Gastrocnemius medialis (tissue), 4 donors: ENCODE results near the gene LDB3. TPM values are rescaled to one million over a fixed set of nuclear protein-coding genes. Genes with fewer than 3 reads are reported as not detected.

Experiments used
- ATAC-seq, 2 donors: fragments of 150-250 bp; one replicate each; pipeline ENCODE4 v1.9.1; 2016
- DNase-seq, 2 donors: peaks; one replicate each; pipeline ENCODE4 v3.0.0-alpha.2; 2019
- H3K27ac ChIP-seq, 4 donors: fragments of 200-600 bp; sonication (generic); 1 replicate in 1 of 4; 2 replicates in 3 of 4; pipeline ENCODE4 v1.5.1; 2016 to 2018; ENCODE audit warnings: mild to moderate bottlenecking in 2 of 4, moderate library complexity in 1 of 4
- H3K27me3 ChIP-seq, 3 donors: fragments of 200-600 bp; sonication (generic) in 2 of 3; 1 replicate in 1 of 3; 2 replicates in 2 of 3; pipeline versions ENCODE4 v1.5.1 to v1.6.0; 2016 to 2019; ENCODE audit warnings: mild to moderate bottlenecking in 1 of 3, moderate library complexity in 1 of 3
- H3K36me3 ChIP-seq, 2 donors: fragments of 200-600 bp; sonication (generic) in 1 of 2; one replicate each; pipeline ENCODE4 v1.5.1; 2017 to 2018
- H3K4me1 ChIP-seq, 2 donors: fragments of 200-600 bp; sonication (generic) in 1 of 2; one replicate each; pipeline ENCODE4 v1.5.1; 2016 to 2017; ENCODE audit warnings: mild to moderate bottlenecking in 2 of 2
- H3K4me3 ChIP-seq, 4 donors: fragments of 200-600 bp; sonication (generic) in 3 of 4; 1 replicate in 1 of 4; 2 replicates in 3 of 4; pipeline ENCODE4 v1.5.1; 2016 to 2019; ENCODE audit warnings: mild to moderate bottlenecking in 2 of 4
- H3K9me3 ChIP-seq, 3 donors: fragments of 200-600 bp; sonication (generic) in 2 of 3; 1 replicate in 1 of 3; 2 replicates in 2 of 3; pipeline ENCODE4 v1.5.1; 2016 to 2019
- CTCF ChIP-seq, 5 experiments: fragments of 450-650 bp in 3 of 5; fragments of 200-600 bp in 2 of 5; sonication (generic) in 2 of 5; IDR thresholded peaks in 4 of 5; conservative IDR thresholded peaks in 1 of 5; 1 replicate in 4 of 5; 2 replicates in 1 of 5; pipeline ENCODE4 v1.5.1; 2016 to 2019; ENCODE audit warnings: antibody characterized with exemption in 5 of 5, mild to moderate bottlenecking in 3 of 5, moderate library complexity in 3 of 5
- POLR2A ChIP-seq, 2 donors: fragments of 450-650 bp; IDR thresholded peaks; one replicate each; pipeline ENCODE4 v1.6.1; 2017; ENCODE audit warnings: antibody characterized with exemption in 2 of 2, mild to moderate bottlenecking in 2 of 2, moderate library complexity in 2 of 2
- in situ Hi-C, 4 donors: fragments of 200-750 bp; cut with MboI; loops; one replicate each; pipeline versions ENCODE4 v1.15.0 to v1.8.0; 2017; ENCODE audit warnings: low sequenced_read_pairs in 4 of 4
- intact Hi-C: fragments of 100-400 bp; cut with DNase I; formaldehyde crosslinking; loops from one replicate; pipeline ENCODE4 v1.15.1; 2023; ENCODE audit warnings: low total_unique reads
- total RNA-seq, 4 donors: library from RNA; depleted of rRNA; stranded (reverse); fragments of >200 nt; gene quantifications; one replicate each; pipeline versions ENCODE4 v1.1.0 to v1.2.3, GENCODE V29; 2016

LDB3 gene
- total RNA-seq, 4 donors from 2014 or later = 164 to 305 (median 227) TPM

DNA sequence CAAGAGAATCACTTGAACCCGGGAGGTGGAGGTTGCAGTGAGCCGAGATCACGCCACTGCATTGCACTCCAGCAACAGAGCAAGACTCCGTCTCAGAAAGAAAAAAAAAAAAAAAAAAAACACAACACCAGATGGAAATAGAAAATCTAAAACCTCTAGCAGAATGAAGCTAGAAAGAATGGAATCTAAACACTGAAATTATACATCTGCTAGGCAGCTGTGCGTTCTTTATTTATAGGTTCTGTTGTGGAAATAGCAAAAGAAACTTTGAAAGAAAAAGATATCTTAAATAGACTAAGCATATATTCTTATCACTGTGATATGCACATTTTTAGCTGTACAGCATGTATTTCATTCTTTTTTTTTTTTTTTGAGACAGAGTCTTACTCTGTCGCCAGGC, 105.2 kb downstream of the LDB3 start:
- no peak for ATAC-seq
- in situ Hi-C loops = no loop called here
- TF ChIP-seq POLR2A (IDR thresholded peaks at IDR 0.05) (no peak), CTCF (IDR thresholded peaks at IDR 0.05 in 4 of 5, conservative IDR thresholded peaks at IDR 0.05 in 1 of 5) (no peak)
- H3K4me3 ChIP-seq = no peak overlapping the region
- H3K4me1 ChIP-seq = peaks cover 36 to 51% of the 10 kb centered on the region in 2 donors
- no peaks in the 10 kb centered on the region for H3K9me3 ChIP-seq
- H3K27ac ChIP-seq = peak overlapping the region in 1 of 4 donors; percentile 70
- H3K36me3 ChIP-seq = no peaks in the 10 kb centered on the region
- DNase-seq = no peak
- no peaks in the 10 kb centered on the region for H3K27me3 ChIP-seq
- intact Hi-C loops = no loop called here

- Histone ChIP-seq H3K27me3 (no peaks in the 10 kb centered on the region), H3K4me1 (peaks cover 21 to 36% of the 10 kb centered on the region in 2 donors), H3K4me3 (no peak overlapping the region), H3K9me3 (no peaks in the 10 kb centered on the region), H3K36me3 (no peaks in the 10 kb centered on the region), H3K27ac (peak overlapping the region; percentile 46 to 70 (median 56))
- DNase-seq (no peak), ATAC-seq (peak; percentile 86 to 87)
- in situ Hi-C loops = no loop called here
- intact Hi-C loops = no loop called here
- no peak for TF ChIP-seq CTCF (IDR thresholded peaks at IDR 0.05 in 4 of 5, conservative IDR thresholded peaks at IDR 0.05 in 1 of 5)
- no peak for TF ChIP-seq POLR2A (IDR thresholded peaks at IDR 0.05)
Observed at GRCh38 chr10:86775056-86775869, 107.0 kb downstream of the LDB3 start.

DNA sequence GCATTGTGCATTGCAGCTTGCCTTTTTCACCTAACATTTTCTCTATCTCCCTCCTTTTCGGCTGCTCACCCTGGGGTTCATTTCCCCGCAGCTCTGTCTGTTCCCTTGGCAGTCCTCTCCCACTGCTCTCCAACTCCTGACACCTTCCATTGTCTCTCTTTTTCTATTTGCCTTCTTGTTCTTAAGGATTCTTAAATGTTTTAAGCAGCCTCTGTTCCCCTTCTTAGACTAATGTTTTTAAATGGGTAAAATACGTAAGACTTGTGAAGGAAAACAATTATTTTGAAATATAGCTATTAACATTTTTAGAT, 107.5 kb downstream of the LDB3 start:
- in situ Hi-C loops (no loop called here), intact Hi-C loops (no loop called here)
- peaks cover 15 to 30% of the 10 kb centered on the region in 2 donors for H3K4me1 ChIP-seq
- no peak for DNase-seq
- no peak for ATAC-seq
- H3K36me3 ChIP-seq = no peaks in the 10 kb centered on the region
- H3K9me3 ChIP-seq = no peaks in the 10 kb centered on the region
- H3K27ac ChIP-seq = peak overlapping the region; percentile 46 to 70 (median 56)
- TF ChIP-seq CTCF (IDR thresholded peaks at IDR 0.05 in 4 of 5, conservative IDR thresholded peaks at IDR 0.05 in 1 of 5) = no peak
- TF ChIP-seq POLR2A (IDR thresholded peaks at IDR 0.05) = no peak
- H3K27me3 ChIP-seq = no peaks in the 10 kb centered on the region
- H3K4me3 ChIP-seq = no peak overlapping the region

GRCh38 chr10:86779220-86780017, 111.1 kb downstream of the LDB3 start:
- DNase-seq = no peak

More at GRCh38 chr10:86779220-86780017, 111.1 kb downstream of the LDB3 start:
- intact Hi-C loops = no loop called here
- Histone ChIP-seq H3K9me3 (no peaks in the 10 kb centered on the region), H3K36me3 (no peaks in the 10 kb centered on the region), H3K4me1 (peaks cover 37 to 40% of the 10 kb centered on the region in 2 donors), H3K27me3 (no peaks in the 10 kb centered on the region), H3K4me3 (no peak overlapping the region), H3K27ac (peak overlapping the region in 2 of 4 donors; percentile 21 to 32)
- TF ChIP-seq POLR2A (IDR thresholded peaks at IDR 0.05) = no peak
- TF ChIP-seq CTCF (IDR thresholded peaks at IDR 0.05 in 4 of 5, conservative IDR thresholded peaks at IDR 0.05 in 1 of 5) = no peak
- no peak for ATAC-seq
- in situ Hi-C loops = no loop called here
